ENCODE data around the gene CHRNG. TPM values are rescaled to one million over a fixed set of nuclear protein-coding genes. Genes with fewer than 3 reads are reported as not detected.
A peak's percentile ranks its signal among the peaks of the same experiment; 100 is the strongest.
"Not testable (repeated sequence)": the region's sequence is repeated elsewhere in the genome, so short reads cannot be mapped to it uniquely, and the experiment has no call there.

CHRNG gene
- total and polyA plus RNA-seq, 2 donors from 2014 or later = not detected

GRCh38 chr2:232563580-232563979 lies 24.1 kb downstream of the CHRNG start:
- H3K27me3 ChIP-seq (ENCODE audit: control insufficient read depth, insufficient read depth, low read length) = no peaks in the 10 kb centered on the region
- H3K9ac ChIP-seq (ENCODE audit: low read length in 3 of 3) = no peak overlapping the region
- no peak overlapping the region for H3K27ac ChIP-seq (ENCODE audit: low read depth in 2 of 2, low read length in 2 of 2)
- FAIRE-seq = no peak
- DNase-seq = no peak
- no peak overlapping the region for H3K4me3 ChIP-seq (ENCODE audit: low read length in 3 of 3)
- peaks cover 7 to 56% (median 36%) of the 10 kb centered on the region in 3 donors for H3K36me3 ChIP-seq (ENCODE audit: control insufficient read depth in 2 of 3, insufficient read depth in 3 of 3, low read length in 3 of 3)
- intact Hi-C loops (cut with DNase I) = no loop called here
- H3K9me3 ChIP-seq (ENCODE audit: control insufficient read depth in 2 of 3, insufficient read depth in 1 of 3, low read length in 3 of 3) = no peaks in the 10 kb centered on the region
- H3K4me1 ChIP-seq (ENCODE audit: control insufficient read depth in 2 of 3, insufficient read depth in 2 of 3, low read depth in 1 of 3, low read length in 3 of 3) = no peaks in the 10 kb centered on the region
- no peak for TF ChIP-seq CTCF (IDR thresholded peaks at IDR 0.05; ENCODE audit: borderline replicate concordance, extremely low read depth, insufficient read depth)

- H3K4me3 ChIP-seq (ENCODE audit: low read length in 3 of 3) = no peak overlapping the region
- H3K27me3 ChIP-seq (ENCODE audit: control insufficient read depth, insufficient read depth, low read length) = no peaks in the 10 kb centered on the region
- intact Hi-C loops (cut with DNase I) = no loop called here
- peaks cover 7 to 52% (median 44%) of the 10 kb centered on the region in 3 donors for H3K36me3 ChIP-seq (ENCODE audit: control insufficient read depth in 2 of 3, insufficient read depth in 3 of 3, low read length in 3 of 3)
- no peak overlapping the region for H3K9ac ChIP-seq (ENCODE audit: low read length in 3 of 3)
- DNase-seq (peak in 1 of 5 donors; percentile 5), FAIRE-seq (no peak)
- H3K27ac ChIP-seq (ENCODE audit: low read depth in 2 of 2, low read length in 2 of 2) = no peak overlapping the region
- no peak for TF ChIP-seq CTCF (IDR thresholded peaks at IDR 0.05; ENCODE audit: borderline replicate concordance, extremely low read depth, insufficient read depth)
- H3K9me3 ChIP-seq (ENCODE audit: control insufficient read depth in 2 of 3, insufficient read depth in 1 of 3, low read length in 3 of 3) = no peaks in the 10 kb centered on the region
- H3K4me1 ChIP-seq (ENCODE audit: control insufficient read depth in 2 of 3, insufficient read depth in 2 of 3, low read depth in 1 of 3, low read length in 3 of 3) = peaks cover 0 to 18% (median 3%) of the 10 kb centered on the region in 3 donors
Observed at GRCh38 chr2:232567721-232568120, 28.2 kb downstream of the CHRNG start.

- Histone ChIP-seq H3K27ac (ENCODE audit: low read depth in 2 of 2, low read length in 2 of 2) (no peak overlapping the region), H3K4me1 (ENCODE audit: control insufficient read depth in 2 of 3, insufficient read depth in 2 of 3, low read depth in 1 of 3, low read length in 3 of 3) (peaks cover 0 to 22% (median 4%) of the 10 kb centered on the region in 3 donors), H3K9me3 (ENCODE audit: control insufficient read depth in 2 of 3, insufficient read depth in 1 of 3, low read length in 3 of 3) (no peaks in the 10 kb centered on the region), H3K4me3 (ENCODE audit: low read length in 3 of 3) (no peak overlapping the region), H3K27me3 (ENCODE audit: control insufficient read depth, insufficient read depth, low read length) (no peaks in the 10 kb centered on the region), H3K9ac (ENCODE audit: low read length in 3 of 3) (no peak overlapping the region), H3K36me3 (ENCODE audit: control insufficient read depth in 2 of 3, insufficient read depth in 3 of 3, low read length in 3 of 3) (peaks cover 7 to 51% (median 41%) of the 10 kb centered on the region in 3 donors)
- intact Hi-C loops (cut with DNase I) = no loop called here
- no peak for DNase-seq
- FAIRE-seq = no peak
- TF ChIP-seq CTCF (IDR thresholded peaks at IDR 0.05; ENCODE audit: borderline replicate concordance, extremely low read depth, insufficient read depth) = no peak
Observed at GRCh38 chr2:232568161-232568560, 28.7 kb downstream of the CHRNG start.

GRCh38 chr2:232569541-232569940 lies 30.0 kb downstream of the CHRNG start:
- no peak for FAIRE-seq

GRCh38 chr2:232570481-232570880 lies 31.0 kb downstream of the CHRNG start:
- Histone ChIP-seq H3K4me1 (ENCODE audit: control insufficient read depth in 2 of 3, insufficient read depth in 2 of 3, low read depth in 1 of 3, low read length in 3 of 3) (peaks cover 4 to 38% (median 4%) of the 10 kb centered on the region in 3 donors), H3K27ac (ENCODE audit: low read depth in 2 of 2, low read length in 2 of 2) (peak overlapping the region in 1 of 2 donors; percentile 26), H3K36me3 (ENCODE audit: control insufficient read depth in 2 of 3, insufficient read depth in 3 of 3, low read length in 3 of 3) (peaks cover 6 to 45% (median 31%) of the 10 kb centered on the region in 3 donors)
- intact Hi-C loops (cut with DNase I); FAIRE-seq; H3K9ac ChIP-seq (ENCODE audit: low read length in 3 of 3); H3K27me3 ChIP-seq (ENCODE audit: control insufficient read depth, insufficient read depth, low read length); H3K4me3 ChIP-seq (ENCODE audit: low read length in 3 of 3); H3K9me3 ChIP-seq (ENCODE audit: control insufficient read depth in 2 of 3, insufficient read depth in 1 of 3, low read length in 3 of 3); DNase-seq: not testable (repeated sequence)

More at GRCh38 chr2:232569541-232569940, 30.0 kb downstream of the CHRNG start:
- DNase-seq = peak in 1 of 5 donors; percentile 12
- Histone ChIP-seq H3K9me3 (ENCODE audit: control insufficient read depth in 2 of 3, insufficient read depth in 1 of 3, low read length in 3 of 3) (no peaks in the 10 kb centered on the region), H3K36me3 (ENCODE audit: control insufficient read depth in 2 of 3, insufficient read depth in 3 of 3, low read length in 3 of 3) (peaks cover 7 to 51% (median 37%) of the 10 kb centered on the region in 3 donors), H3K27me3 (ENCODE audit: control insufficient read depth, insufficient read depth, low read length) (no peaks in the 10 kb centered on the region), H3K4me3 (ENCODE audit: low read length in 3 of 3) (no peak overlapping the region), H3K27ac (ENCODE audit: low read depth in 2 of 2, low read length in 2 of 2) (no peak overlapping the region), H3K9ac (ENCODE audit: low read length in 3 of 3) (no peak overlapping the region), H3K4me1 (ENCODE audit: control insufficient read depth in 2 of 3, insufficient read depth in 2 of 3, low read depth in 1 of 3, low read length in 3 of 3) (peaks cover 4 to 33% (median 4%) of the 10 kb centered on the region in 3 donors)
- TF ChIP-seq CTCF (IDR thresholded peaks at IDR 0.05; ENCODE audit: borderline replicate concordance, extremely low read depth, insufficient read depth) = no peak
- intact Hi-C loops (cut with DNase I) = no loop called here

Data from kidney (tissue), 14 donors.